ENCODE data around the gene TTC7B. TPM values are rescaled to one million over a fixed set of nuclear protein-coding genes. Genes with fewer than 3 reads are reported as not detected.

The TTC7B gene
- total RNA-seq, 4 donors from 2014 or later: 35.0 to 78.7 (median 36.8) TPM

DNA sequence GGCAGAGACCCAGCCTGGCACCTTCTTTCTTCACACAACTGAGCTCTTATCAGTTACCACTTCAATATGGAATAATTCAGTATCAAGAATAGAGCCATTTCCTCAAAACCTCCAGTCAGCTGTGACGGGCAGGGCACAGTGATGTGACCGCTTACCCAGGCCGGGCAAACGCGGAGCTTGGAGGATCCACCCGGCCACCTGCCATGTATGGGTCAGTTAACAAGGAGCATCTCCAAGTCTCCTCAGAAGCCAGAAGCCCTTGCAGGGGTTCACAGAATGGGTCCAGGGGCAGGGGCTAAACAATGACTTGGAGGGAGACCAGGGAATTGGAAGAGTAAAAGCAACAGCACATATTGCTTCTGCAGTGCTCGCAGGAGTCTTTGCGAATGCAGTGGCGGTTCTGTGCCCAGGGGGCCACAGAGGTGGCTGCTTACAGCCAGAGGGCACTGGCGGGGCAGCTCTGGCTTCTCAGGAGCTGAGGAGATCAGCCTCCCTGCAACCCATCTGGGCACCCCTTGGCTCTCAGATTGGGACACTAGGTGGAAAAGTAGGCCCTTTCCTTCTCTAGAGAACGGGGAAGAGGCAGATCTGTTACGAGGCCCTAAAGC is 257.1 kb downstream of the TTC7B start:
- intact Hi-C loops (cut with DNase I; ENCODE audit: low total_unique reads) (no loop called here), in situ Hi-C loops (cut with MboI; ENCODE audit: low sequenced_read_pairs in 4 of 4) (no loop called here)
- no peak overlapping the region for H3K4me3 ChIP-seq
- no peaks in the 10 kb centered on the region for H3K9me3 ChIP-seq
- H3K27ac ChIP-seq: no peak overlapping the region
- no peak for TF ChIP-seq POLR2A (IDR thresholded peaks at IDR 0.05)
- TF ChIP-seq, protein P1, sequence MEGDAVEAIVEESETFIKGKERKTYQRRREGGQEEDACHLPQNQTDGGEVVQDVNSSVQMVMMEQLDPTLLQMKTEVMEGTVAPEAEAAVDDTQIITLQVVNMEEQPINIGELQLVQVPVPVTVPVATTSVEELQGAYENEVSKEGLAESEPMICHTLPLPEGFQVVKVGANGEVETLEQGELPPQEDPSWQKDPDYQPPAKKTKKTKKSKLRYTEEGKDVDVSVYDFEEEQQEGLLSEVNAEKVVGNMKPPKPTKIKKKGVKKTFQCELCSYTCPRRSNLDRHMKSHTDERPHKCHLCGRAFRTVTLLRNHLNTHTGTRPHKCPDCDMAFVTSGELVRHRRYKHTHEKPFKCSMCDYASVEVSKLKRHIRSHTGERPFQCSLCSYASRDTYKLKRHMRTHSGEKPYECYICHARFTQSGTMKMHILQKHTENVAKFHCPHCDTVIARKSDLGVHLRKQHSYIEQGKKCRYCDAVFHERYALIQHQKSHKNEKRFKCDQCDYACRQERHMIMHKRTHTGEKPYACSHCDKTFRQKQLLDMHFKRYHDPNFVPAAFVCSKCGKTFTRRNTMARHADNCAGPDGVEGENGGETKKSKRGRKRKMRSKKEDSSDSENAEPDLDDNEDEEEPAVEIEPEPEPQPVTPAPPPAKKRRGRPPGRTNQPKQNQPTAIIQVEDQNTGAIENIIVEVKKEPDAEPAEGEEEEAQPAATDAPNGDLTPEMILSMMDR (IDR thresholded peaks at IDR 0.05 in 4 of 5, conservative IDR thresholded peaks at IDR 0.05 in 1 of 5): no peak
- DNase-seq: no peak
- no peaks in the 10 kb centered on the region for H3K27me3 ChIP-seq
- ATAC-seq: no peak
- no peaks in the 10 kb centered on the region for H3K36me3 ChIP-seq
- H3K4me1 ChIP-seq: peaks cover 0 to 8% of the 10 kb centered on the region in 2 donors

DNA sequence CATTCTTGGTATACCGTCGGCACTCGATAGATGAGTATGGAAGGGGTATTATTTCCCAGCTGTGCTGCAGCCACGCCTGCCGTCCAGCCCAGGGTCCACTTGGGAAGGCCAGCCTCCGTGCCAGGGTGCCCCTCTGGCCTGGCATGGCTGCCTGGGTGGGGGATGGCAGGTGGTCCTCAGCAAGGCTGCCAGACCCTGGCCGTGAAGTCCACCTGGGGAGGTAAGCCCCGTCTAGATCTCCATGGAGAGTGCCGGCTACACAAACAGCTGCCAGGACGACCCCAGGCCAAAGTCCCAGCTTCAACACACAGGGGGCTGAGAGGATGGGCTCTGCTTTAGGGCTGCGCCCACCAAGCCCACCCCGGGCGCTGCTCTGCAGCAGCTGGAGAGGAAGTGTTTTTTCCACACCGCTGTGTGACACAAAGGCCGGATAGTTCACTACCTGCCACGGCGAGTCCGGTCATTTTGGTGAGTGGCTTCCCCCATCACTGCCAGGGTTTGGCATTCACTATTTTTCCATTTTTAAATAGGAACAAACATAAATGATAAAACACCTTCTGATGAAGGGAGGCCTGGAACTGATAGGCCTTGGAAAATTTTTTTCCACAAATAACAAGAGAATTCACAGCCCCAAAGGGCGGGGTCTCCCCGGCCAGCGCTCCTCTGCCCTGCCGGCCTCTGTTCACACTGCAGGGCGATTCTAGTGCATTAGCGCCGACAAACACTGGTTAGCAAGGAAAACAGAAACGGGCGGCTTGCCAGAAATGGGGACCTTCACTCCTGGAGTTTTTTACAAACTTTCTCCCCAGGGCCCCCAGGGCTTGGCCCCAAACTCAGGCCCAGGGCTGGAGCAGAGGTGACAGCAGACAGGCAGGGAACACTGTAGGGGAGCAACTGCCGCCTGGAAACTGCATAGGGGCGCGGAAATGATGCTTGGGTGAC is 257.9 kb downstream of the TTC7B start:
- Histone ChIP-seq H3K4me3 (no peak overlapping the region), H3K27ac (no peak overlapping the region), H3K4me1 (peaks cover 0 to 8% of the 10 kb centered on the region in 2 donors), H3K27me3 (no peaks in the 10 kb centered on the region), H3K9me3 (no peaks in the 10 kb centered on the region), H3K36me3 (no peaks in the 10 kb centered on the region)
- ATAC-seq: no peak
- intact Hi-C loops (cut with DNase I; ENCODE audit: low total_unique reads) (no loop called here), in situ Hi-C loops (cut with MboI; ENCODE audit: low sequenced_read_pairs in 4 of 4) (no loop called here)
- DNase-seq: no peak
- TF ChIP-seq POLR2A (IDR thresholded peaks at IDR 0.05): no peak
- TF ChIP-seq, protein P1 (IDR thresholded peaks at IDR 0.05 in 4 of 5, conservative IDR thresholded peaks at IDR 0.05 in 1 of 5): peak in 1 of 5 experiments; percentile 21

DNA sequence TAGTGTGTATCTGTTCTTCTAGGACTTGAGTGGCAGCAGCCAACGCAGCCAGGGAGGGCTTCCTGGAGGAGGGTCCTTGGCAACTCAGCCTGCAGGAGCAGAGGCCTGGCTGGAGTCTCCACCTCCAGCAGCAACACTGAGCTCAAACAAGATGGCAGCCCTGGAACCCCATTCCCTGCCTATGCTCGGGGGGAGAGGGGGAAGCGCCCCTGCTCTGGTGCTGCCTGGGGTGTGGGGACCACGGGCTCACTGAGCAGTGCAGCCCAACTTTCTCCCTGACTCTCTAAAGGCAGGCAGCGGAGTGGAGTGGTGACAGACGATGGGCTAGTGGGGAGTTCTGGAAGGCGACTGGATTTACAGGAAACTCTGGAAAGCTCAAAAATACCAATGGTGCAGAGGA is 258.7 kb downstream of the TTC7B start:
- no peaks in the 10 kb centered on the region for H3K27me3 ChIP-seq
- H3K36me3 ChIP-seq: no peaks in the 10 kb centered on the region
- no peak overlapping the region for H3K27ac ChIP-seq
- in situ Hi-C loops (cut with MboI; ENCODE audit: low sequenced_read_pairs in 4 of 4) (no loop called here), intact Hi-C loops (cut with DNase I; ENCODE audit: low total_unique reads) (no loop called here)
- no peak for TF ChIP-seq POLR2A (IDR thresholded peaks at IDR 0.05)
- TF ChIP-seq, protein P1 (IDR thresholded peaks at IDR 0.05 in 4 of 5, conservative IDR thresholded peaks at IDR 0.05 in 1 of 5): no peak
- H3K9me3 ChIP-seq: no peaks in the 10 kb centered on the region
- DNase-seq: no peak
- peaks cover 0 to 5% of the 10 kb centered on the region in 2 donors for H3K4me1 ChIP-seq
- no peak for ATAC-seq
- H3K4me3 ChIP-seq: no peak overlapping the region

DNA sequence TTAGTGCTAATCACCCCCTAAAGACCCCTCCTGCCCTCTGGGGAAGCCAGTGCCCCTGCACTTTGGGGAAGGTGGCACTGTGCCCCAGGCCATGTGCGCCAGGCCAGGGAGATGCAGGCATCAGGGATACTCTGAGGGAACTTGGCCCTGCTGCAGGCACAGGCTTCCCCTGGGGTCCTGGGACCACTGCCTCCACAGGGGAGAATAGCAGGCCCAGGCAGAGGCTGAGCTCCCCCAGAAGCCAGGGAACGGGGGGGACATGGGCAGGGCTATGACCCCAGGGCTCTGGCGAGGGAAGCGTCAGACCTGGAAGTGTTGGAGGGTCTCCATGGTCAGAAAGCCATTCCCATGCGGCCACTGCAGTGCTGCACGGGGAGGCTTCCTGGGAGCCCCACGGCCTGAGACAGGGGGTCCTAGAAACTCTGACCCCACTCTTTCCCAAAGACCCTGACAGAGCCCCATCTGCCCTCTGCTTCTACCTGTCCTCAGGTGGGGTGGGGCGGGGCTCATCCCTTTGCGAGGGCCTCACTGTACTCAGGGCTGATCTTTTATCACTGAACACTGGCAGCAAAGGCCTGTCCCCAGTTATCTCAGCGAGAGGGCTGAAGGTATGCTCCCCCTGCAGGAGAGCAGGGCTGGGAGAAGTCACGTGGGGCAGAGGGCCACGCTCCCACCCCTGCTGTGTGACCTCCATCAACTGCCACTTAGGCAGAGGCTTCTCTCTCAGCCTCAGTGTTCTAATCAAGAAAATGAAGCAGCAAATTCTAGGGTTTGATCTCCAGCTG is 259.4 kb downstream of the TTC7B start:
- no peak overlapping the region for H3K27ac ChIP-seq
- no peaks in the 10 kb centered on the region for H3K9me3 ChIP-seq
- no peaks in the 10 kb centered on the region for H3K36me3 ChIP-seq
- H3K4me3 ChIP-seq: no peak overlapping the region
- in situ Hi-C loops (cut with MboI; ENCODE audit: low sequenced_read_pairs in 4 of 4) (no loop called here), intact Hi-C loops (cut with DNase I; ENCODE audit: low total_unique reads) (no loop called here)
- peaks cover 0 to 5% of the 10 kb centered on the region in 2 donors for H3K4me1 ChIP-seq
- TF ChIP-seq, protein P1 (IDR thresholded peaks at IDR 0.05 in 4 of 5, conservative IDR thresholded peaks at IDR 0.05 in 1 of 5): no peak
- TF ChIP-seq POLR2A (IDR thresholded peaks at IDR 0.05): no peak
- no peak for DNase-seq
- ATAC-seq: no peak
- H3K27me3 ChIP-seq: no peaks in the 10 kb centered on the region

All from gastrocnemius medialis (tissue), 4 donors.